ENCODE measurements around the gene GHRL. TPM values are rescaled to one million over a fixed set of nuclear protein-coding genes. Genes with fewer than 3 reads are reported as not detected.

Gene GHRL
- total RNA-seq, 1 experiment from 2014 or later: not detected

GRCh38 chr3:10319251-10319650, 26.5 kb upstream of the GHRL start (continued):
- TF ChIP-seq CTCF (IDR thresholded peaks at IDR 0.05 in 2 of 3, conservative IDR thresholded peaks at IDR 0.05 in 1 of 3; ENCODE audit: borderline replicate concordance in 1 of 3, insufficient read depth in 1 of 3, low read depth in 2 of 3, low read length in 2 of 3) (no peak), TCF7L2 (IDR thresholded peaks at IDR 0.05; ENCODE audit: borderline replicate concordance, extremely low read depth, insufficient read depth, insufficient read length) (no peak), ELF1 (IDR thresholded peaks at IDR 0.05; ENCODE audit: borderline replicate concordance, low read depth) (no peak), ATF3 (IDR thresholded peaks at IDR 0.05) (no peak)

- Histone ChIP-seq H3K4me3 (replicated peaks in 1 of 2; ENCODE audit: low read depth in 1 of 2, low read length in 2 of 2) (no peak overlapping the region), H3K4me2 (ENCODE audit: low read length) (no peak overlapping the region), H2AFZ (ENCODE audit: low read depth, low read length, poor library complexity, severe bottlenecking) (no peak overlapping the region), H3K27me3 (ENCODE audit: insufficient read depth, low read length) (no peaks in the 10 kb centered on the region), H3K4me1 (ENCODE audit: control insufficient read depth in 1 of 2, insufficient read depth in 2 of 2, low read length in 2 of 2) (peaks cover 0 to 19% of the 10 kb centered on the region in 2 experiments; a peak in 2 of 4 replicates), H3K9me2 (ENCODE audit: insufficient read depth) (no peaks in the 10 kb centered on the region), H3K9ac (ENCODE audit: low read length) (no peak overlapping the region), H3K79me2 (ENCODE audit: insufficient read depth, low read length) (peaks cover 40% of the 10 kb centered on the region), H3K9me3 (ENCODE audit: control insufficient read depth in 1 of 2, insufficient read depth in 1 of 2, low read depth in 1 of 2, low read length in 2 of 2) (no peaks in the 10 kb centered on the region), H3K36me3 (ENCODE audit: control insufficient read depth in 1 of 2, insufficient read depth in 2 of 2, low read length in 2 of 2) (peaks cover 41 to 54% of the 10 kb centered on the region in 2 experiments; a peak in 3 of 4 replicates), H3K27ac (ENCODE audit: low read depth, low read length) (no peak overlapping the region), H4K20me1 (ENCODE audit: insufficient read depth) (0 out of 2 replicates have a peak, but pooled peaks cover 4% of the 10 kb centered on the region)
- ATAC-seq (no peak), DNase-seq (ENCODE audit: low read depth, low spot score) (no peak)
- intact Hi-C loops (cut with micrococcal nuclease): no loop called here
- ChIA-PET POLR2A (no interaction called here), RAD21 (ENCODE audit: low non-redundant PET in 1 of 2, low total read pairs in 2 of 2, uncharacterized antibody in 2 of 2, unreplicated experiment in 2 of 2) (no interaction called here), CTCF (no interaction called here)
- BruUV-seq (replicated peaks): no TSS peak
- TF ChIP-seq ZBTB33 (IDR thresholded peaks at IDR 0.05; ENCODE audit: extremely low read depth, insufficient replicate concordance, low read length) (no peak), JUND (IDR thresholded peaks at IDR 0.05) (no peak), CTCF (IDR thresholded peaks at IDR 0.05 in 2 of 3, conservative IDR thresholded peaks at IDR 0.05 in 1 of 3; ENCODE audit: borderline replicate concordance in 1 of 3, insufficient read depth in 1 of 3, low read depth in 2 of 3, low read length in 2 of 3) (no peak), YY1 (IDR thresholded peaks at IDR 0.05; ENCODE audit: extremely low read depth, insufficient replicate concordance, low read depth, low read length) (no peak), POLR2A (IDR thresholded peaks at IDR 0.05; ENCODE audit: borderline replicate concordance, extremely low read depth, insufficient read depth, insufficient read length) (no peak), ATF3 (IDR thresholded peaks at IDR 0.05) (no peak), SP1 (IDR thresholded peaks at IDR 0.05; ENCODE audit: low read depth) (no peak), ELF1 (IDR thresholded peaks at IDR 0.05; ENCODE audit: borderline replicate concordance, low read depth) (no peak), REST (IDR thresholded peaks at IDR 0.05; ENCODE audit: low read depth) (no peak), ZNF274 (IDR thresholded peaks at IDR 0.05; ENCODE audit: low read depth, low read length) (no peak), EZH2 (IDR thresholded peaks at IDR 0.05) (no peak)
Measured at GRCh38 chr3:10317961-10318350, 25.2 kb upstream of the GHRL start.

Data from HCT116 (cell line).